Skin epidermis (tissue), 12 donors: Measurements from ENCODE around the gene FAF1.

Experiments
- H3K27ac ChIP-seq, 21 experiments: fragments of 200-600 bp; sonication (generic) in 11 of 21; one replicate each; pipeline ENCODE4 v1.5.0; 2020; ENCODE audit warnings: mild to moderate bottlenecking in 3 of 21, inconsistent platforms in 2 of 21, moderate library complexity in 2 of 21
- H3K4me3 ChIP-seq, 7 experiments: fragments of 200-600 bp; sonication (generic) in 2 of 7; one replicate each; pipeline ENCODE4 v1.5.0; 2020; ENCODE audit warnings: inconsistent platforms in 2 of 7, mild to moderate bottlenecking in 2 of 7, moderate library complexity in 1 of 7

FAF1 gene

GRCh38 chr1:50490640-50491039 lies 469.4 kb downstream of the FAF1 start:
- Histone ChIP-seq H3K27ac (no peak overlapping the region), H3K4me3 (no peak overlapping the region)

GRCh38 chr1:50488876-50489275 lies 471.2 kb downstream of the FAF1 start:
- H3K4me3 ChIP-seq = no peak overlapping the region
- no peak overlapping the region for H3K27ac ChIP-seq

- Histone ChIP-seq H3K4me3 (no peak overlapping the region), H3K27ac (no peak overlapping the region)
These were observed 471.7 kb downstream of the FAF1 start for GRCh38 chr1:50488356-50488755.

GRCh38 chr1:50487725-50488124 lies 472.3 kb downstream of the FAF1 start:
- H3K4me3 ChIP-seq = no peak overlapping the region
- H3K27ac ChIP-seq = no peak overlapping the region

- no peak overlapping the region for H3K27ac ChIP-seq
These were observed 478.8 kb downstream of the FAF1 start for GRCh38 chr1:50481142-50481736.

GRCh38 chr1:50476800-50477199 lies 483.3 kb downstream of the FAF1 start:
- no peak overlapping the region for H3K27ac ChIP-seq
- no peak overlapping the region for H3K4me3 ChIP-seq

More at GRCh38 chr1:50481142-50481736, 478.8 kb downstream of the FAF1 start:
- no peak overlapping the region for H3K4me3 ChIP-seq

- no peak overlapping the region for H3K27ac ChIP-seq
- no peak overlapping the region for H3K4me3 ChIP-seq
These were observed 484.9 kb downstream of the FAF1 start for GRCh38 chr1:50474859-50475809.

- Histone ChIP-seq H3K4me3 (no peak overlapping the region), H3K27ac (no peak overlapping the region)
These were observed 486.6 kb downstream of the FAF1 start for GRCh38 chr1:50473513-50473912.

- Histone ChIP-seq H3K4me3 (no peak overlapping the region), H3K27ac (no peak overlapping the region)
These were observed 488.1 kb downstream of the FAF1 start for GRCh38 chr1:50471967-50472366.

GRCh38 chr1:50462964-50463363 lies 497.1 kb downstream of the FAF1 start:
- H3K27ac ChIP-seq = no peak overlapping the region
- no peak overlapping the region for H3K4me3 ChIP-seq

- H3K27ac ChIP-seq = no peak overlapping the region
- H3K4me3 ChIP-seq = no peak overlapping the region
These were observed 501.6 kb downstream of the FAF1 start for GRCh38 chr1:50458507-50458906.

GRCh38 chr1:50454911-50455310 lies 505.2 kb downstream of the FAF1 start:
- no peak overlapping the region for H3K4me3 ChIP-seq
- no peak overlapping the region for H3K27ac ChIP-seq

GRCh38 chr1:50453266-50453665 lies 506.8 kb downstream of the FAF1 start:
- Histone ChIP-seq H3K4me3 (no peak overlapping the region), H3K27ac (no peak overlapping the region)

- Histone ChIP-seq H3K4me3 (no peak overlapping the region), H3K27ac (no peak overlapping the region)
These were observed 507.4 kb downstream of the FAF1 start for GRCh38 chr1:50452700-50453099.

GRCh38 chr1:50450861-50451653 lies 509.0 kb downstream of the FAF1 start:
- Histone ChIP-seq H3K4me3 (no peak overlapping the region), H3K27ac (peak overlapping the region in 1 of 21 experiments; percentile 21)

GRCh38 chr1:50447961-50448360 lies 512.1 kb downstream of the FAF1 start:
- no peak overlapping the region for H3K4me3 ChIP-seq
- H3K27ac ChIP-seq = no peak overlapping the region

GRCh38 chr1:50441183-50441582 lies 518.9 kb downstream of the FAF1 start:
- Histone ChIP-seq H3K27ac (no peak overlapping the region), H3K4me3 (no peak overlapping the region)

GRCh38 chr1:50438945-50439344 lies 521.1 kb downstream of the FAF1 start:
- Histone ChIP-seq H3K4me3 (no peak overlapping the region), H3K27ac (no peak overlapping the region)

- no peak overlapping the region for H3K4me3 ChIP-seq
These were observed 523.6 kb downstream of the FAF1 start for GRCh38 chr1:50436489-50436888.

GRCh38 chr1:50430010-50430405 lies 530.1 kb downstream of the FAF1 start:
- H3K4me3 ChIP-seq = no peak overlapping the region
- H3K27ac ChIP-seq = no peak overlapping the region

More at GRCh38 chr1:50436489-50436888, 523.6 kb downstream of the FAF1 start:
- H3K27ac ChIP-seq = no peak overlapping the region
